ENCODE results near the gene COL1A1.

COL1A1 gene

GRCh38 chr17:50141745-50142110, 59.7 kb downstream of the COL1A1 start:
- no peak for DNase-seq (ENCODE audit: low read depth in 2 of 2)

- no peak for DNase-seq (ENCODE audit: low read depth in 2 of 2)
These were observed 60.2 kb downstream of the COL1A1 start for GRCh38 chr17:50141026-50141744.

GRCh38 chr17:50139950-50140885, 61.2 kb downstream of the COL1A1 start:
- peak in 1 of 2 donors; percentile 76 for DNase-seq (ENCODE audit: low read depth in 2 of 2)

- no peak for DNase-seq (ENCODE audit: low read depth in 2 of 2)
These were observed 62.1 kb downstream of the COL1A1 start for GRCh38 chr17:50139185-50139783.

GRCh38 chr17:50137042-50137441, 64.4 kb downstream of the COL1A1 start:
- DNase-seq (ENCODE audit: low read depth in 2 of 2) = no peak

GRCh38 chr17:50136096-50136687, 65.2 kb downstream of the COL1A1 start:
- DNase-seq (ENCODE audit: low read depth in 2 of 2) = no peak

GRCh38 chr17:50135316-50136095, 65.9 kb downstream of the COL1A1 start:
- DNase-seq (ENCODE audit: low read depth in 2 of 2) = no peak

- DNase-seq (ENCODE audit: low read depth in 2 of 2) = no peak
These were observed 67.0 kb downstream of the COL1A1 start for GRCh38 chr17:50134206-50135110.

GRCh38 chr17:50133769-50134099, 67.7 kb downstream of the COL1A1 start:
- no peak for DNase-seq (ENCODE audit: low read depth in 2 of 2)
